Hematopoietic multipotent progenitor cell treated with erythropoietin and hydrocortisone succinate and interleukin-3 and kit ligand, for 15 days (in vitro differentiated cells): ENCODE measurements around the gene LECT2.

Experiments used
- DNase-seq: peaks from one replicate; pipeline ENCODE4 v3.0.0-alpha.2; 2015; ENCODE audit warnings: low spot score

LECT2 gene

GRCh38 chr5:135954899-135955298 is at the start of gene LECT2:
TSS of gene LECT2 (minus strand) at chr5:135954983. CDS start at chr5:135954833, 150 bp downstream.
- no peak for DNase-seq

DNA sequence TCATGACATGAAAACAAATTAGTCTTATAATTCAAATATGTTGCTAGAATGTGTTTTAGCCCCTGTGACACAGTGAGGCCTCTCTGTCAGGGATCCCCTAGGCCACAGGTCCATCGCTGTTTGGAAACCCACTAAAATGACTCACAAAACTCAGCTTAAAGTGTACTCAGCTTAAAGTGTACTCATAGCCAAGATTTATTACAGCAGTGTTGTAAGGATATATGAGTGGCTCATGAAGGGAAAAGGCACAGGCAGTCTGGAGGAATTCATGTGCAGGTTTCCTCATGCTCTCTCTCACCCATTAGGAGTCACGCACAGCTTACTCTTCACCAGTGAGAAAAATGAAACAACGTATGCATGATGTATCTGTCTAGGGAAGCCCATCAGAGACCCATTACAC is 49.7 kb upstream of the LECT2 start:
- no peak for DNase-seq

GRCh38 chr5:136001466-136001981 is 46.7 kb upstream of the LECT2 start:
- DNase-seq = no peak

- DNase-seq = no peak
Measured at GRCh38 chr5:136000932-136001331, 46.1 kb upstream of the LECT2 start.

GRCh38 chr5:136000147-136000546 is 45.4 kb upstream of the LECT2 start:
- no peak for DNase-seq

- no peak for DNase-seq
Measured at GRCh38 chr5:135999406-136000139, 44.8 kb upstream of the LECT2 start.

- no peak for DNase-seq
Measured at GRCh38 chr5:135998889-135999288, 44.1 kb upstream of the LECT2 start.

GRCh38 chr5:135997673-135998335 is 43.0 kb upstream of the LECT2 start:
- no peak for DNase-seq

DNA sequence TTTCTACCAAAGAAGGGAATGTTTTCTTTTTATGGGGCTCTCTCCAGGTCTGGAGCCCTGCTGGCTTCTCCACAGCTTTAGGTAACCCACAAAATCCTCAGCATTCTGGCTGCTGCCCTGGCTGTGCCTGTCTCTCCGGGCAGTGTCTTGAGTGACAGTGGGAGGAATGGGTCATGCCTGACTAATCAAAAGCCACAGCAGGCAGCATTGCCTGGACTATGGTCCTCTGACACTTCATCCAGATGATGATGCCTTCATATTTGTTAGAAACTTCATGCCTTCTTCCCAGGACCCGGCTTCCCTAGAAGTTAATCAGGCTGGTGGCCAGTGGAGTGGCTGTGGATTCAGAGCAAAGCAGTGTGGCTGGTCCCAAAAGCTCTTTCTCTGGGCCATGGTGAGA is 41.8 kb upstream of the LECT2 start:
- DNase-seq = no peak

DNA sequence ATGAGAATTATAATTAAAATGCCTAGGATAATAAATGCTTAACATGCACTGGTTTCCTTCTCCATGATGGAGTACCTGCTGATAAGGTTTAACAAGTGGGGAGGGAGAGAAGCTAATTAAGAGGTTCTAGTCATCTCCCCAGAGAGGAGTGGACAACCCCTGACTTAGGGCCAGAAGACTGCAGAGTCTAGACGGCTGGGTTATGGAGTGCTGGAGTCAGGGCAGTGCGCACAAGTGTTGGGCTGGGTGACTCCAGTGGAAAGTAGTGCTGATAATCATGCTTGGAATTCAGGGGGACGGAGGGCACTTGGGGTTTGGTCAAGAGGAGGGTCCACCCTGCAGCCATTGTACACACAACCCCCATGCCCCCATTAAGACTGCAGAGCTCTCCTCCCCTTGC is 41.2 kb upstream of the LECT2 start:
- no peak for DNase-seq

- DNase-seq = no peak
Measured at GRCh38 chr5:135993880-135994636, 39.3 kb upstream of the LECT2 start.

GRCh38 chr5:135993335-135993879 is 38.6 kb upstream of the LECT2 start:
- no peak for DNase-seq

DNA sequence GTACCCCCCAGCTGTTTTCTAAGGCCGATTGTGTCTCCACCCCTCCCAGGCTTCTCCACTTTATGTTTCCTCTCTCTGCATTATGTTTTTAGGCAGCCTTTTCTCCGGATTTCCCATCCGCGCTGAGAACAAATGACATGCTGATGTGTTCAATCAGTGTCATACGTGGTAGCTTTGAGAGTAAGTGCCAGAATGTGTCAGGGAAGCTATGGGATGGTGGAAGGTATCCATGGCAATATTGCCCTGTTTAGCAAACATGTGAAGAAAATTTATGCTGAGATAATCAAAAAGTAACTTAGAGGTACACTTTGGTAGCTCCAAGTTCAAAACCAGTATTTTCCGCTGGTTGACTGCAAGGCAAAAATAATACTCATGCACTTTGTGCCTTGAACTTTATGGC is 36.6 kb upstream of the LECT2 start:
- DNase-seq = no peak

DNA sequence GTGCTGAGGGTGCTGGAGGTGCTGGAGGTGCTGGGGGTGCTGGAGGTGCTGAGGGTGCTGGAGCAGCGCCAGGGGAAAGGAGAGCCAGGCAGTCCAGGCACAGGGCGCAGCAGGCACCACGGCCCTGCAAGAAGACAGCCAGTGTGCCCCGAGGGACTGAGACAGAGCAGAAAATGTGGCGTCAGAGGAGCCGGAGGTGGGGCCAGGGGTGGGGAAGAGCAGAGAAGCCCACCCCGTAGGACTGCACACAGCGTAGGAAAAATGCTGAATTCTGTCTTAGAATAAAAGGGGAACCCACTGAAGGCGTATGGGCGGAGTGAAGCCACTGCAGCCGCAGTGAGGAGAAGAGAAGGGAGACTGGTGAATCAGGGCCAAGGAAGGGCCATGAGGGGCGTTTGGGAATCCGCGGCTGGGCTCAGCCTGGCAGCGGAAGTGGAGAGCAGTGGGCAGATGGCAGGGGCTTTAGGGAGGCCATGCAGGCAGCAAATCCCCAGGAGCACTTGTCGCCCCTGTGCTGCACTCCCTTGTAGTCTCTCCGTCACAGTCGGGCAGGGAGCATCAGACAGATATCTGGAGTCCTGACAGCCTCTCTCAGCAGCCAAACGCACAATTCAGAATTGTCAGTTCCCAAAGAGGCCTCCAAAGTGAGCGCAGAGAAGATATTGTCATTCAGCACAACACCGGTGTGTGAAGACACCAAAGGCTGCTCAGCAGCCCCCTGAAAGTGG is 35.9 kb upstream of the LECT2 start:
- no peak for DNase-seq

GRCh38 chr5:135989686-135990085 is 34.9 kb upstream of the LECT2 start:
- DNase-seq = peak; percentile 14

GRCh38 chr5:135988546-135988945 is 33.8 kb upstream of the LECT2 start:
- DNase-seq = no peak

DNA sequence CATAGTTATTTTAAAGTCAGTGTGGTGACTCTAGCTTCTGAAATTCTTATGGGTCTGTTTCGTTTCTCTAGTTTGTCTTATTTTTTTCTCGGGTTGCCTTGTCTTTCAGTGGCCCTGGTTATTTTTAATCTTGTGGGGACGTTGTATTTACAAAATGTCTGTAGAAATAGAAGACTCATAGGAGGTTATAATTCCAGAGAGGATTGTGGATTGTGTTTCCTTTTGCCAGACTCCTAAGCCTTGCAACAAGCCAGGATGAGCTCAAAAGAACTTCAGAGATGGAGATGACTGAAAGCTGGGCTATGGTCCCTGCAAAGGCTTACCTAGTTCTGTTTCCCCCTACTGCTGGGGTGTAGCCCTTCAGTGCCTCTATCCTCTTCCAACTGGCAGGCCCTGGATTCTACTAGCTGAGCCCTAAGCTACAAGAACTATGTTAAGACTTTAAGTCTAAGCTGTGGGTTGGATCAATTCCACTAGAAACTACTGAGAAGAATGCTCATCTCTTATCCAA is 32.2 kb upstream of the LECT2 start:
- no peak for DNase-seq

- no peak for DNase-seq
Measured at GRCh38 chr5:135986401-135986800, 31.6 kb upstream of the LECT2 start.

GRCh38 chr5:135985951-135986350 is 31.2 kb upstream of the LECT2 start:
- peak; percentile 21 for DNase-seq

- no peak for DNase-seq
Measured at GRCh38 chr5:135980620-135981019, 25.8 kb upstream of the LECT2 start.

GRCh38 chr5:135979510-135979909 is 24.7 kb upstream of the LECT2 start:
- DNase-seq = no peak

DNA sequence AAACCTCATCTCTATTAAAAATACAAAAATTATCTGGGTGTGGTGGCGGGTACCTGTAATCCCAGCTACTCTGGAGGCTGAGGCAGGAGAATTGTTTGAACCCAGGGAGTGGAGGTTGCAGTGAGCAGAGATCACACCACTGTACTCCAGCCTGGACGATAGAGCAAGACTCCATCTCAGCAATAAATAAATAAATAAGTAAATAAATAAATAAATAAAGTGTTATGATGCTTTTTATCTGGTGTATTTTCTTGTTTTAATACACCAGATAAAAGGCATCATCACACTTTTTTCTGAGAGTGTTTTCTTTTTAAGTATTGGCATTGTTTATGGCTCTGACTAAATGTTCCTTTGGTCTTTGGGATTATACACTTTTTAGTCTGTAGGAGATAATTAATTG is 24.2 kb upstream of the LECT2 start:
- no peak for DNase-seq
